Stimulated activated CD4-positive, alpha-beta T cell treated with anti-CD3 and anti-CD28 coated beads, Interleukin-15, amount 100 ng/mL, for 48 hours (primary cell): ENCODE measurements around the gene BICC1.
"Not testable (repeated sequence)": the region's sequence is repeated elsewhere in the genome, so short reads cannot be mapped to it uniquely, and the experiment has no call there.

Source experiments
- DNase-seq, 2 donors: peaks; one replicate each; pipeline ENCODE4 v3.0.0-alpha.2; 2020; ENCODE audit warnings: low read depth in 2 of 2

Gene BICC1

GRCh38 chr10:58567652-58568051, 55.0 kb downstream of the BICC1 start:
- no peak for DNase-seq

GRCh38 chr10:58568428-58568935, 55.8 kb downstream of the BICC1 start:
- no peak for DNase-seq

- DNase-seq: no peak
Observed at GRCh38 chr10:58570307-58570723, 57.6 kb downstream of the BICC1 start.

- DNase-seq: no peak
Observed at GRCh38 chr10:58570979-58571378, 58.3 kb downstream of the BICC1 start.

GRCh38 chr10:58573144-58573543, 60.5 kb downstream of the BICC1 start:
- DNase-seq: no peak

GRCh38 chr10:58574058-58574457, 61.4 kb downstream of the BICC1 start:
- DNase-seq: no peak

- no peak for DNase-seq
Observed at GRCh38 chr10:58575491-58575890, 62.8 kb downstream of the BICC1 start.

- DNase-seq: no peak
Observed at GRCh38 chr10:58576751-58577436, 64.2 kb downstream of the BICC1 start.

- no peak for DNase-seq
Observed at GRCh38 chr10:58577437-58577777, 64.7 kb downstream of the BICC1 start.

GRCh38 chr10:58578366-58578765, 65.7 kb downstream of the BICC1 start:
- DNase-seq: no peak

GRCh38 chr10:58579011-58579655, 66.5 kb downstream of the BICC1 start:
- DNase-seq: no peak

- no peak for DNase-seq
Observed at GRCh38 chr10:58582045-58582444, 69.4 kb downstream of the BICC1 start.

- no peak for DNase-seq
Observed at GRCh38 chr10:58585435-58585834, 72.8 kb downstream of the BICC1 start.

- DNase-seq: no peak
Observed at GRCh38 chr10:58586282-58587245, 73.9 kb downstream of the BICC1 start.

GRCh38 chr10:58587676-58588075, 75.0 kb downstream of the BICC1 start:
- DNase-seq: no peak

GRCh38 chr10:58588673-58589265, 76.1 kb downstream of the BICC1 start:
- no peak for DNase-seq

GRCh38 chr10:58590152-58590840, 77.6 kb downstream of the BICC1 start:
- no peak for DNase-seq

- no peak for DNase-seq
Observed at GRCh38 chr10:58590924-58591323, 78.3 kb downstream of the BICC1 start.

- no peak for DNase-seq
Observed at GRCh38 chr10:58593008-58593407, 80.3 kb downstream of the BICC1 start.

GRCh38 chr10:58597211-58597610, 84.5 kb downstream of the BICC1 start:
- DNase-seq: not testable (repeated sequence)

GRCh38 chr10:58599927-58600553, 87.4 kb downstream of the BICC1 start:
- no peak for DNase-seq
